Mammary epithelial cell (primary cell): Measurements from ENCODE around the gene CIAO3.

ENCODE experiments used
- CTCF ChIP-seq, 2 donors: IDR thresholded peaks in 1 of 2; conservative IDR thresholded peaks in 1 of 2; 2 replicates each; pipeline ENCODE4 v1.5.1; 2011 to 2012; ENCODE audit warnings: inconsistent platforms in 2 of 2, low read length in 2 of 2, mild to moderate bottlenecking in 2 of 2, control low read depth in 1 of 2, low read depth in 1 of 2; ENCODE audit not compliant: insufficient read depth in 1 of 2; ENCODE audit errors: extremely low read depth in 1 of 2
- EZH2 ChIP-seq: IDR thresholded peaks from 2 replicates; pipeline ENCODE4 v1.6.1; 2012; ENCODE audit warnings: low read length, inconsistent platforms, borderline replicate concordance

- TF ChIP-seq CTCF (conservative IDR thresholded peaks at IDR 0.05 in 1 of 2, IDR thresholded peaks at IDR 0.05 in 1 of 2; ENCODE audit: extremely low read depth in 1 of 2, insufficient read depth in 1 of 2, low read depth in 1 of 2, low read length in 2 of 2) = no peak
- no peak for TF ChIP-seq EZH2
Observed at GRCh38 chr16:707062-707538, 33.7 kb downstream of the CIAO3 start.
